ENCODE measurements around the gene TCF12.
"Not testable (repeated sequence)": the region's sequence is repeated elsewhere in the genome, so short reads cannot be mapped to it uniquely, and the experiment has no call there.

The TCF12 gene

GRCh38 chr15:57138349-57138788 is 219.9 kb downstream of the TCF12 start:
- DNase-seq (ENCODE audit: low spot score): no peak

- DNase-seq (ENCODE audit: low spot score): no peak
Measured at GRCh38 chr15:57143511-57144078, 225.2 kb downstream of the TCF12 start.

- DNase-seq (ENCODE audit: low spot score): no peak
Measured at GRCh38 chr15:57144448-57144847, 226.0 kb downstream of the TCF12 start.

- peak; percentile 9 for DNase-seq (ENCODE audit: low spot score)
Measured at GRCh38 chr15:57146506-57147201, 228.2 kb downstream of the TCF12 start.

GRCh38 chr15:57147621-57148020 is 229.2 kb downstream of the TCF12 start:
- no peak for DNase-seq (ENCODE audit: low spot score)

GRCh38 chr15:57148262-57148661 is 229.8 kb downstream of the TCF12 start:
- DNase-seq (ENCODE audit: low spot score): no peak

GRCh38 chr15:57149196-57149595 is 230.8 kb downstream of the TCF12 start:
- no peak for DNase-seq (ENCODE audit: low spot score)

- DNase-seq (ENCODE audit: low spot score): no peak
Measured at GRCh38 chr15:57150066-57150865, 231.8 kb downstream of the TCF12 start.

GRCh38 chr15:57150866-57151203 is 232.4 kb downstream of the TCF12 start:
- DNase-seq (ENCODE audit: low spot score): not testable (repeated sequence)

GRCh38 chr15:57152133-57152532 is 233.7 kb downstream of the TCF12 start:
- no peak for DNase-seq (ENCODE audit: low spot score)

GRCh38 chr15:57152666-57153539 is 234.5 kb downstream of the TCF12 start:
- DNase-seq (ENCODE audit: low spot score): peak; percentile 17

- no peak for DNase-seq (ENCODE audit: low spot score)
Measured at GRCh38 chr15:57156210-57156884, 237.9 kb downstream of the TCF12 start.

- no peak for DNase-seq (ENCODE audit: low spot score)
Measured at GRCh38 chr15:57158589-57158988, 240.1 kb downstream of the TCF12 start.

- DNase-seq (ENCODE audit: low spot score): no peak
Measured at GRCh38 chr15:57158997-57159668, 240.7 kb downstream of the TCF12 start.

- DNase-seq (ENCODE audit: low spot score): no peak
Measured at GRCh38 chr15:57159767-57160166, 241.3 kb downstream of the TCF12 start.

GRCh38 chr15:57160823-57161560 is 242.5 kb downstream of the TCF12 start:
- DNase-seq (ENCODE audit: low spot score): no peak

- not testable (repeated sequence) for DNase-seq (ENCODE audit: low spot score)
Measured at GRCh38 chr15:57164251-57164650, 245.8 kb downstream of the TCF12 start.

GRCh38 chr15:57165992-57166391 is 247.5 kb downstream of the TCF12 start:
- no peak for DNase-seq (ENCODE audit: low spot score)

GRCh38 chr15:57167821-57168395 is 249.5 kb downstream of the TCF12 start:
- DNase-seq (ENCODE audit: low spot score): no peak

- DNase-seq (ENCODE audit: low spot score): no peak
Measured at GRCh38 chr15:57169643-57170042, 251.2 kb downstream of the TCF12 start.
